SK-N-SH (cell line): ENCODE measurements around the gene AHDC1. TPM values are rescaled to one million over a fixed set of nuclear protein-coding genes. Genes with fewer than 3 reads are reported as not detected.
A peak's percentile ranks its signal among the peaks of the same experiment; 100 is the strongest.

Experiments used
- CTCF ChIA-PET: fragments of 300-600, 350-600 bp; formaldehyde crosslinking; extraction: SDS; loops from one replicate; lab custom pipeline; 2021; lab: Yijun Ruan, JAX
- POLR2A ChIA-PET: fragments of 350-600 bp; sonication (Branson Sonifier 250); formaldehyde crosslinking; extraction: SDS; loops from one replicate; lab custom pipeline; 2020; ENCODE audit warnings: antibody characterized with exemption, inconsistent platforms; lab: Yijun Ruan, JAX
- DNase-seq: peaks from one replicate; pipeline ENCODE4 v3.0.0; 2012
- H2AFZ ChIP-seq: fragments of 200-600 bp; sonication (generic); 2 replicates; pipeline ENCODE4 v1.8.1; 2016; ENCODE audit warnings: antibody characterized with exemption, mild to moderate bottlenecking, low read depth
- H3F3A ChIP-seq: fragments of 200-600 bp; sonication (generic); replicated peaks from 2 replicates; pipeline ENCODE3; 2016; ENCODE audit warnings: antibody characterized with exemption, mild to moderate bottlenecking; ENCODE audit not compliant: insufficient read depth
- H3K27ac ChIP-seq, 2 experiments: fragments of 200-500 bp in 1 of 2; fragments of 200-600 bp in 1 of 2; sonication (Bioruptor generic) in 1 of 2; sonication (generic), shearing (Covaris generic) in 1 of 2; 2 replicates each; pipeline versions ENCODE4 v1.5.1 to v1.6.1; 2014 to 2016; ENCODE audit warnings: low read depth in 2 of 2, inconsistent platforms in 1 of 2, low read length in 1 of 2, mild to moderate bottlenecking in 1 of 2, mixed read lengths in 1 of 2
- H3K27me3 ChIP-seq: fragments of 200-600 bp; sonication (generic), shearing (Covaris generic); 2 replicates; pipeline ENCODE4 v1.6.1; 2016; ENCODE audit warnings: mixed run types; ENCODE audit not compliant: insufficient read depth
- H3K36me3 ChIP-seq, 2 experiments: fragments of 200-500 bp in 1 of 2; fragments of 200-600 bp in 1 of 2; sonication (Bioruptor generic) in 1 of 2; sonication (generic) in 1 of 2; replicated peaks in 1 of 2; 2 replicates each; pipeline versions ENCODE3 to v1.5.1; 2014 to 2016; ENCODE audit warnings: low read length in 1 of 2, mild to moderate bottlenecking in 1 of 2; ENCODE audit not compliant: insufficient read depth in 2 of 2, control insufficient read depth in 1 of 2
- H3K4me1 ChIP-seq, 2 experiments: fragments of 200-500 bp in 1 of 2; fragments of 200-600 bp in 1 of 2; sonication (Bioruptor generic) in 1 of 2; sonication (generic), shearing (Covaris generic) in 1 of 2; 2 replicates each; pipeline versions ENCODE4 v1.5.1 to v1.6.1; 2014 to 2016; ENCODE audit warnings: low read depth in 1 of 2, low read length in 1 of 2, mixed run types in 1 of 2; ENCODE audit not compliant: insufficient read depth in 2 of 2, control insufficient read depth in 1 of 2
- H3K4me2 ChIP-seq: fragments of 200-600 bp; sonication (generic), shearing (Covaris generic); 2 replicates; pipeline ENCODE4 v1.6.1; 2017; ENCODE audit warnings: mixed run types
- H3K4me3 ChIP-seq, 2 experiments: fragments of 200-500 bp in 1 of 2; fragments of 200-600 bp in 1 of 2; sonication (Bioruptor generic) in 1 of 2; sonication (generic), shearing (Covaris generic) in 1 of 2; 2 replicates each; pipeline versions ENCODE4 v1.5.1 to v1.8.1; 2014 to 2016; ENCODE audit warnings: low read depth in 2 of 2, inconsistent platforms in 1 of 2, low read length in 1 of 2, mild to moderate bottlenecking in 1 of 2, mixed read lengths in 1 of 2, moderate library complexity in 1 of 2
- H3K79me2 ChIP-seq: fragments of 200-600 bp; sonication (generic); 2 replicates; pipeline ENCODE4 v1.8.1; 2017; ENCODE audit warnings: mild to moderate bottlenecking; ENCODE audit not compliant: insufficient read depth
- H3K9ac ChIP-seq: fragments of 200-600 bp; sonication (generic); 2 replicates; pipeline ENCODE4 v1.6.1; 2017; ENCODE audit warnings: mixed run types
- H3K9me2 ChIP-seq: fragments of 200-600 bp; sonication (generic); 2 replicates; pipeline ENCODE4 v1.6.1; 2017; ENCODE audit warnings: mixed run types
- H3K9me3 ChIP-seq: fragments of 200-600 bp; sonication (generic); 2 replicates; pipeline ENCODE4 v1.6.1; 2017; ENCODE audit warnings: mixed run types, mild to moderate bottlenecking, moderate library complexity
- H4K20me1 ChIP-seq: fragments of 200-600 bp; sonication (generic); 2 replicates; pipeline ENCODE4 v1.6.1; 2017; ENCODE audit warnings: mild to moderate bottlenecking, mixed run types; ENCODE audit not compliant: insufficient read depth
- CTCF ChIP-seq: fragments of 200-600 bp; sonication (generic); IDR thresholded peaks from 2 replicates; pipeline ENCODE4 v1.6.1; 2017; ENCODE audit warnings: antibody characterized with exemption, mild to moderate bottlenecking, moderate library complexity
- ELF1 ChIP-seq: IDR thresholded peaks from 2 replicates; pipeline ENCODE4 v1.4.0; 2012
- EP300 ChIP-seq, 2 experiments: IDR thresholded peaks; 2 replicates each; pipeline versions ENCODE4 v1.4.0 to v1.6.1; 2012; ENCODE audit warnings: borderline replicate concordance in 1 of 2, low read depth in 1 of 2, low read length in 1 of 2
- EZH2phosphoT487 ChIP-seq: fragments of 200-600 bp; sonication (generic); IDR thresholded peaks from 2 replicates; pipeline ENCODE4 v1.6.1; 2017; ENCODE audit warnings: low read depth, mixed run types, mild to moderate bottlenecking, antibody characterized with exemption, moderate library complexity, borderline replicate concordance
- FOSL2 ChIP-seq: IDR thresholded peaks from 2 replicates; pipeline ENCODE4 v1.4.0; 2012; ENCODE audit warnings: low read depth, mild to moderate bottlenecking, moderate library complexity, borderline replicate concordance
- GABPA ChIP-seq: IDR thresholded peaks from 2 replicates; pipeline ENCODE4 v1.4.0; 2012; ENCODE audit warnings: low read depth, mild to moderate bottlenecking
- GATA2 ChIP-seq: sonication (generic); formaldehyde crosslinking; IDR thresholded peaks from 2 replicates; pipeline ENCODE4 v1.5.0; 2020; ENCODE audit warnings: mild to moderate bottlenecking, missing genetic modification reagents
- MXI1 ChIP-seq: IDR thresholded peaks from 2 replicates; pipeline ENCODE4 v1.6.1; 2012; ENCODE audit warnings: mild to moderate bottlenecking, low read depth, low read length, improper control_type of control experiment
- NFIC ChIP-seq: IDR thresholded peaks from 2 replicates; pipeline ENCODE4 v1.4.0; 2012; ENCODE audit warnings: borderline replicate concordance
- NRF1 ChIP-seq: IDR thresholded peaks from 2 replicates; pipeline ENCODE4 v1.6.1; 2012; ENCODE audit warnings: low read depth, mild to moderate bottlenecking, low read length
- PBX3 ChIP-seq: IDR thresholded peaks from 2 replicates; pipeline ENCODE4; 2012
- POLR2AphosphoS5 ChIP-seq: IDR thresholded peaks from 2 replicates; pipeline ENCODE4 v1.6.1; 2012; ENCODE audit warnings: low read depth, low read length
- REST ChIP-seq: IDR thresholded peaks from 2 replicates; pipeline ENCODE4 v1.6.1; 2012; ENCODE audit warnings: mild to moderate bottlenecking, low read depth, low read length, moderate library complexity
- RFX5 ChIP-seq: IDR thresholded peaks from 2 replicates; pipeline ENCODE4 v1.6.1; 2012; ENCODE audit warnings: mild to moderate bottlenecking, improper control_type of control experiment, low read length
- RXRA ChIP-seq: IDR thresholded peaks from 2 replicates; pipeline ENCODE4 v1.4.0; 2012; ENCODE audit warnings: low read depth, mild to moderate bottlenecking, borderline replicate concordance
- SIN3A ChIP-seq: IDR thresholded peaks from 2 replicates; pipeline ENCODE4 v1.6.1; 2012; ENCODE audit warnings: low read depth, mild to moderate bottlenecking, low read length, moderate library complexity, borderline replicate concordance
- SMC3 ChIP-seq: IDR thresholded peaks from 2 replicates; pipeline ENCODE4 v1.6.1; 2012; ENCODE audit warnings: low read depth, low read length, improper control_type of control experiment
- TCF12 ChIP-seq: IDR thresholded peaks from 2 replicates; pipeline ENCODE4 v1.4.0; 2012
- TEAD4 ChIP-seq: IDR thresholded peaks from 2 replicates; pipeline ENCODE4 v1.4.0; 2012; ENCODE audit warnings: mild to moderate bottlenecking, borderline replicate concordance; ENCODE audit not compliant: insufficient read depth
- WGBS: methylation state at CpG from one replicate; pipeline ENCODE4 v1.1.6; 2017; ENCODE audit warnings: low lambda C conversion rate; 5-methylcytosine and 5-hydroxymethylcytosine counted together
- polyA plus RNA-seq, 3 experiments: library from polyadenylated mRNA; depleted of rRNA; stranded (reverse); fragments of >200 nt; gene quantifications; 2 replicates each; pipeline ENCODE4 v1.2.3, GENCODE V29; 2012

The AHDC1 gene
- polyA plus RNA-seq, 1 of the 3 experiments (the other 2 are of a cell fraction) = 8.5 TPM

GRCh38 chr1:27572019-27572678 lies 31.8 kb downstream of the AHDC1 start:
- Histone ChIP-seq H3K79me2 (peaks cover 71% of the 10 kb centered on the region; the same call in 1 of the 2 replicates), H3K9ac (no peak overlapping the region), H3K4me3 (no peak overlapping the region), H2AFZ (no peak overlapping the region), H3F3A (peaks cover 6% of the 10 kb centered on the region)
- POLR2A ChIA-PET = no interaction called here
- no peak for TF ChIP-seq PBX3
- no peak for TF ChIP-seq MXI1
- TF ChIP-seq SMC3 = no peak
- TF ChIP-seq REST = no peak
- no peak for TF ChIP-seq POLR2AphosphoS5
- TF ChIP-seq ELF1 = no peak
- TF ChIP-seq, all 33 proteins: peak for 0
- Histone ChIP-seq H4K20me1 (peaks cover 82% of the 10 kb centered on the region), H3K27me3 (no peaks in the 10 kb centered on the region), H3K9me3 (no peaks in the 10 kb centered on the region), H3K36me3 (no peaks in the 10 kb centered on the region), H3K27ac (no peak overlapping the region; a peak in 1 of 4 replicates), H3K9me2 (no peaks in the 10 kb centered on the region), H3K4me1 (peaks cover 62 to 74% of the 10 kb centered on the region in 2 experiments; a peak in 3 of 4 replicates), H3K4me2 (peak overlapping the region; percentile 28; the same call in 1 of the 2 replicates)
- CTCF ChIA-PET = interaction anchor here (0.7 to 24.8 kb wide), 3 partner anchors 14 to 755 kb away, joined by 3 to 603 read pairs (median 131); partner anchors contain the start of gene AHDC1
- no peak for DNase-seq
- 38% methylated on average over 7 of the region's 9 CpGs for WGBS

- TF ChIP-seq EP300 (IDR thresholded peaks at IDR 0.05; ENCODE audit: borderline replicate concordance in 1 of 2, low read depth in 1 of 2, low read length in 1 of 2) = no peak
- TF ChIP-seq EZH2phosphoT487 = no peak
- TF ChIP-seq GATA2 (CRISPR knock-in tag) = no peak
- TF ChIP-seq TCF12 = no peak
- TF ChIP-seq RXRA = no peak
- no peak for TF ChIP-seq NFIC
- no peak for TF ChIP-seq SMC3
- no peak for TF ChIP-seq CTCF
- no peak for TF ChIP-seq RFX5
- TF ChIP-seq TEAD4 = no peak
- TF ChIP-seq FOSL2 = no peak
- no peak for TF ChIP-seq GABPA
- no peak for TF ChIP-seq NRF1
- TF ChIP-seq SIN3A = no peak
- TF ChIP-seq, all 33 proteins: peak for 0
- DNase-seq = peak; percentile 66
- Histone ChIP-seq H3K9ac (no peak overlapping the region), H3K9me2 (no peaks in the 10 kb centered on the region), H3K79me2 (peaks cover 66% of the 10 kb centered on the region; the same call in 1 of the 2 replicates), H3K36me3 (no peaks in the 10 kb centered on the region), H3K27me3 (no peaks in the 10 kb centered on the region), H3K27ac (no peak overlapping the region), H3K4me2 (peak overlapping the region; percentile 28; the same call in 1 of the 2 replicates), H4K20me1 (peaks cover 76% of the 10 kb centered on the region), H3K9me3 (no peaks in the 10 kb centered on the region), H2AFZ (no peak overlapping the region), H3F3A (peaks cover 5% of the 10 kb centered on the region), H3K4me1 (peaks cover 63 to 74% of the 10 kb centered on the region in 2 experiments; a peak in 3 of 4 replicates), H3K4me3 (no peak overlapping the region)
- ChIA-PET POLR2A (no interaction called here), CTCF (interaction anchor here (0.6 to 24.8 kb wide), 7 partner anchors 10 to 756 kb away, joined by 3 to 603 read pairs (median 4); partner anchors contain the start of gene AHDC1)
- WGBS = 79% methylated on average over 12 of the region's 18 CpGs
Observed at GRCh38 chr1:27571439-27572018, 32.4 kb downstream of the AHDC1 start.
